DND-41 (cell line): ENCODE data around the gene MCU.
"Not testable (repeated sequence)": the region's sequence is repeated elsewhere in the genome, so short reads cannot be mapped to it uniquely, and the experiment has no call there.

Source experiments
- CTCF ChIP-seq: IDR thresholded peaks from 2 replicates; pipeline ENCODE4 v1.5.1; 2012; ENCODE audit warnings: borderline replicate concordance, low read length, moderate library complexity, mild to moderate bottlenecking; ENCODE audit not compliant: poor library complexity, severe bottlenecking; ENCODE audit errors: extremely low read depth
- EZH2 ChIP-seq: IDR thresholded peaks from 3 replicates; pipeline ENCODE4 v1.6.1; 2012; ENCODE audit warnings: borderline replicate concordance, low read depth, mild to moderate bottlenecking, moderate library complexity, low read length, inconsistent platforms; ENCODE audit not compliant: severe bottlenecking

GRCh38 chr10:72702465-72702864 is 10.5 kb downstream of the MCU start:
- not testable (repeated sequence) for TF ChIP-seq CTCF, EZH2
